Activated T-cell treated with anti-CD3 and anti-CD28 coated beads for 24 hours (primary cell): Measurements from ENCODE around the gene PERM1.

Source experiments
- DNase-seq: peaks from one replicate; pipeline ENCODE4 v3.0.0-alpha.2; 2020; ENCODE audit warnings: low read depth

PERM1 gene

GRCh38 chr1:932776-933602, 48.9 kb downstream of the PERM1 start:
- no peak for DNase-seq

- no peak for DNase-seq
Measured at GRCh38 chr1:932173-932510, 49.8 kb downstream of the PERM1 start.

- DNase-seq, result no peak
Measured at GRCh38 chr1:931380-932172, 50.3 kb downstream of the PERM1 start.

- DNase-seq, result no peak
Measured at GRCh38 chr1:930633-931138, 51.2 kb downstream of the PERM1 start.

GRCh38 chr1:929712-930632, 51.9 kb downstream of the PERM1 start:
- DNase-seq, result no peak

GRCh38 chr1:928825-929661, 52.9 kb downstream of the PERM1 start:
- no peak for DNase-seq

- DNase-seq, result no peak
Measured at GRCh38 chr1:927748-928147, 54.1 kb downstream of the PERM1 start.

GRCh38 chr1:927234-927633, 54.7 kb downstream of the PERM1 start:
- no peak for DNase-seq

- DNase-seq, result no peak
Measured at GRCh38 chr1:925561-926421, 56.1 kb downstream of the PERM1 start.
